Osteocyte (in vitro differentiated cells): ENCODE data around the gene ZIK1. TPM values are rescaled to one million over a fixed set of nuclear protein-coding genes. Genes with fewer than 3 reads are reported as not detected.

ENCODE experiments used
- DNase-seq: peaks from one replicate; pipeline ENCODE4 v3.0.0; 2021; ENCODE audit warnings: mixed read lengths; ENCODE audit not compliant: unreplicated experiment; ENCODE audit errors: extremely low spot score
- H3K27ac Mint-ChIP-seq: one replicate; pipeline ENCODE4 v1.8.0; 2021; ENCODE audit warnings: mild to moderate bottlenecking, mixed read lengths; ENCODE audit not compliant: unreplicated experiment
- H3K27me3 Mint-ChIP-seq: one replicate; pipeline ENCODE4 v1.8.0; 2021; ENCODE audit warnings: mixed read lengths; ENCODE audit not compliant: unreplicated experiment
- H3K36me3 Mint-ChIP-seq: one replicate; pipeline ENCODE4 v1.8.0; 2021; ENCODE audit warnings: mixed read lengths; ENCODE audit not compliant: unreplicated experiment
- H3K4me1 Mint-ChIP-seq: one replicate; pipeline ENCODE4 v1.8.0; 2021; ENCODE audit warnings: mixed read lengths; ENCODE audit not compliant: unreplicated experiment
- H3K4me3 Mint-ChIP-seq: one replicate; pipeline ENCODE4 v1.8.0; 2021; ENCODE audit warnings: mild to moderate bottlenecking, moderate library complexity, mixed read lengths; ENCODE audit not compliant: unreplicated experiment
- H3K9me3 Mint-ChIP-seq: one replicate; pipeline ENCODE4 v1.8.0; 2021; ENCODE audit warnings: mixed read lengths; ENCODE audit not compliant: unreplicated experiment
- CTCF ChIP-seq: fragments of 200-600 bp; sonication (generic); IDR thresholded peaks from 2 replicates; pipeline ENCODE4 v1.5.0; 2021; ENCODE audit warnings: antibody characterized with exemption, mild to moderate bottlenecking, moderate library complexity
- total RNA-seq: library from RNA; stranded (reverse); gene quantifications from 2 replicates; pipeline ENCODE4 v1.2.1, GENCODE V29; 2021

ZIK1 gene
- total RNA-seq, 1 donor from 2014 or later, result 7.1 TPM

- peaks cover 42% of the 10 kb centered on the region for H3K36me3 Mint-ChIP-seq
- no peak for DNase-seq
- H3K9me3 Mint-ChIP-seq, result peaks cover 36% of the 10 kb centered on the region
- no peaks in the 10 kb centered on the region for H3K27me3 Mint-ChIP-seq
- H3K27ac Mint-ChIP-seq, result no peak overlapping the region
- no peak overlapping the region for H3K4me3 Mint-ChIP-seq
- peaks cover 12% of the 10 kb centered on the region for H3K4me1 Mint-ChIP-seq
- TF ChIP-seq CTCF, result no peak
Observed at GRCh38 chr19:57611113-57611512, 27.2 kb downstream of the ZIK1 start.

- Mint-ChIP-seq H3K4me3 (peak within 1 kb of the TSS; percentile 89), H3K27ac (peak within 1 kb of the TSS; percentile 44), H3K4me1 (peaks cover 12% of the 10 kb centered on the region), H3K36me3 (peaks cover 43% of the 10 kb centered on the region), H3K27me3 (no peaks in the 10 kb centered on the region), H3K9me3 (peaks cover 54% of the 10 kb centered on the region)
- peak; percentile 95 for DNase-seq
- TF ChIP-seq CTCF, result peak; percentile 44
Observed at GRCh38 chr19:57613941-57614743, 30.2 kb downstream of the ZIK1 start, which contains the start of gene ZNF134. ZNF134 (plus strand) TSS chr19:57614242; CDS start chr19:57619469, 5,227 bp downstream.

- Mint-ChIP-seq H3K27ac (no peak overlapping the region), H3K4me1 (peaks cover 12% of the 10 kb centered on the region), H3K27me3 (no peaks in the 10 kb centered on the region), H3K36me3 (peaks cover 55% of the 10 kb centered on the region), H3K4me3 (peak overlapping the region; percentile 89), H3K9me3 (peaks cover 66% of the 10 kb centered on the region)
- no peak for TF ChIP-seq CTCF
- DNase-seq, result peak; percentile 27
Observed at GRCh38 chr19:57615346-57615745, 31.4 kb downstream of the ZIK1 start.

- Mint-ChIP-seq H3K4me1 (no peaks in the 10 kb centered on the region), H3K9me3 (peaks cover 70% of the 10 kb centered on the region), H3K27me3 (no peaks in the 10 kb centered on the region), H3K4me3 (no peak overlapping the region), H3K36me3 (peaks cover 86% of the 10 kb centered on the region), H3K27ac (no peak overlapping the region)
- no peak for TF ChIP-seq CTCF
- peak; percentile 15 for DNase-seq
Observed at GRCh38 chr19:57620673-57621348, 36.9 kb downstream of the ZIK1 start.

GRCh38 chr19:57623091-57623490 is 39.1 kb downstream of the ZIK1 start:
- peaks cover 58% of the 10 kb centered on the region for H3K9me3 Mint-ChIP-seq
- no peaks in the 10 kb centered on the region for H3K4me1 Mint-ChIP-seq

More at GRCh38 chr19:57623091-57623490, 39.1 kb downstream of the ZIK1 start:
- TF ChIP-seq CTCF, result no peak
- Mint-ChIP-seq H3K36me3 (peaks cover 71% of the 10 kb centered on the region), H3K4me3 (no peak overlapping the region), H3K27ac (no peak overlapping the region), H3K27me3 (no peaks in the 10 kb centered on the region)
- no peak for DNase-seq
